GM19035 (cell line): ENCODE results near the gene NEURL1.
"Not testable (repeated sequence)": the region's sequence is repeated elsewhere in the genome, so short reads cannot be mapped to it uniquely, and the experiment has no call there.

Experiments
- ATAC-seq: cut with Tn5 transposase; IDR thresholded peaks from one replicate; pipeline ENCODE4 v1.9.1; 2021; ENCODE audit not compliant: unreplicated experiment

The NEURL1 gene

DNA sequence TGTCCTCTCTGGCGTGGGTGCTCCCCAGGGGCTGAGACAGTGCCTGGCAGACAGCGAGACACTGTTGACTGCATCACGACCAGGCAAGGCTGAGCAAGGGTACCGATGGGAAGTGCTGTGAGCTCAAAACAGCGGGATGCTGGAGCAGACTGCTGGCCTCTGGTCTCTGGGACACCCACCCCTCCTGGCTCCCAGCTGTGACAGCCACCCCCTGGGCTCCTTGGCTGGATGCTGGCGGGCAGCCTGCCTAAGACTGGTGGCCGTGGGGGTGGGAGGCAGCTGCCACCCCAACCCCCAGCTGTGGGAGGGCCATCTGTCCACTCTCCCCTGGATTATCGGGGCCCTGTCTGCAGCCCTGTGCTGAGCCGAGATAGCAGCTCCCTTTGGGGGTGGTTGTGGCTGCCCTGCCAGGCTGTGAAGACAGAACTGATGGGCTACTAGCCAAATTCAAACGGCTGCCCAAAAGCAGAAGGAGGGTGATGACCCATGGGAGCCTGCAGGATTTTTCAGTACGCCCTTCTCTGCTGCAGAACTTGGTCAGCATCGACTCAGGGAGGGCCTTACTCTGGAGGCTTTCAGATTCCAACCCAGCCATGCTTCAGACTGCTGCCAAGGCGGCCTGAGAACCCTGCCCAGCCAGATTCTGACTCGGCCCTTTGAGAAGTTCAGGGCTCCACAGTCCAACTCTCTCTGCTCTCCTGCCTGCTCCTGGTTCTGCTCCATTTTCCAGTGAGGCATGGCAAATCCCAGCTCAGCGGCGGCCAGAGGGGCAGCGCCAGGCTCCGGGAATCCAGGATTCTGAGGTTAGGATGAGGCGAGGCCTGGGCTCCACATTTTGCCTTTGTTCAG is 125.3 kb downstream of the NEURL1 start:
- ATAC-seq, result no peak

DNA sequence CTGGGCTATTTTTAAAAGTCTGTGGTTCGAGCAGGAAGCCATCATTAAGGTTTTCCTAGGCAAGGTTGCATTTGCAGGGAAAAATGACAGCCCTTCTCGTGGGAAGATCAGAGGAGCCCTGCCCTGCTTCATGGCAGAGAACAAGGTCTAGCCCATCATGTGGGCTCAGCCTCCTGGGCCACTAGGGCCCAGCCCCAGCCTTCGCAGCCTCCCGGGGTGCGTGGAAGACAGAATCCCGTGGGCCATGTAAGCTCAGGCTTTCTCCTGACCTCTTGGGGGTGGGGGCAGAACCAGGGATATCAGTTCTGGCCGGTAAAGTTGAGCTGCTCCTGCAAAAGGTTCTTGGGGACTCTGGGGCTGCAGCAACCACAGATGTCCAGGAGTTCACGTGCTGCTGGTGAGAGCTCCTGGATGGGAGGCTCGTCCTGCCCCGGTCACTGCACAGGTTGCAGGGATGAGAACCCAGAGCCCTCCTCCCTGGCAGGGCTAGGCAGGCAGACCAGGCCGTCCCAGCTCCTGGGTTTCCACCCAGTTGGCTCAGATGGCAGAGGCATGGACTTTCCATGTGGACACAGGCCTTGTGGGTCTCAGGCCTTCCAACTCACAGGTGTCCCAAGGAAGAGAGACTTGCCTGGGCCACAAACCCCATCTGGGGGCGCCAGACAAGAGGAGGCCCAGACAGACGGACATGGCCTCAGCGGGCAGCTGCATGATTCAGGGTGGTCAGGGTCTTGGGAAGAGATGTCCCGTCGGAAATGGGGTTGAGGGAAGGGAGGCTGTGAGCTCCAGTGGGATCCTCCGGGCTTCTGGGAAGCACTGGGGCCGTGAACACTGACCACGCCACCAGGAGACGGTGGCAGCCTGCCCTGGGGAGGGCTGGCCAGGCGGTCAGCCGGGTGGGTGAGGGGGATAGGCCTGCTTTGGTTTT is 126.2 kb downstream of the NEURL1 start:
- ATAC-seq, result no peak

DNA sequence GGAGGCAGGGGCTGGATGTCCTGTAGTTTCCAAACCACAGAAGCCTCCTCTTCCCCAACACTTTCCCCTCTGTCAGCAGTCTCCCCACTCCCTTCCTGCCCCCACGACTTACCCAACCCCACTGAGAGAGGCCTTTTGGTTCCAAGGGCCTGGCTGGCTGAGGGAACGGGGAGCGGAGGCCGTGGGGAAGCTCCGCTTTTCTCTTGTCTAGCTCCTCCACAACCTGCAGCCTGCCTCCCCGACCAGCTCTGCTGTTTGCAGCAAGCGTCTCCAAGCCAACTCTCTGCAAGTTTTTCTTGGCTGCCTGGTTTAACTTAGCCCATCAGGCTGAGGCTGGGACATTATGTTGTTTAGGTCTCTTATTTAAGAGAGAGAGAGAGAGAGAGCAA is 126.8 kb downstream of the NEURL1 start:
- no peak for ATAC-seq

DNA sequence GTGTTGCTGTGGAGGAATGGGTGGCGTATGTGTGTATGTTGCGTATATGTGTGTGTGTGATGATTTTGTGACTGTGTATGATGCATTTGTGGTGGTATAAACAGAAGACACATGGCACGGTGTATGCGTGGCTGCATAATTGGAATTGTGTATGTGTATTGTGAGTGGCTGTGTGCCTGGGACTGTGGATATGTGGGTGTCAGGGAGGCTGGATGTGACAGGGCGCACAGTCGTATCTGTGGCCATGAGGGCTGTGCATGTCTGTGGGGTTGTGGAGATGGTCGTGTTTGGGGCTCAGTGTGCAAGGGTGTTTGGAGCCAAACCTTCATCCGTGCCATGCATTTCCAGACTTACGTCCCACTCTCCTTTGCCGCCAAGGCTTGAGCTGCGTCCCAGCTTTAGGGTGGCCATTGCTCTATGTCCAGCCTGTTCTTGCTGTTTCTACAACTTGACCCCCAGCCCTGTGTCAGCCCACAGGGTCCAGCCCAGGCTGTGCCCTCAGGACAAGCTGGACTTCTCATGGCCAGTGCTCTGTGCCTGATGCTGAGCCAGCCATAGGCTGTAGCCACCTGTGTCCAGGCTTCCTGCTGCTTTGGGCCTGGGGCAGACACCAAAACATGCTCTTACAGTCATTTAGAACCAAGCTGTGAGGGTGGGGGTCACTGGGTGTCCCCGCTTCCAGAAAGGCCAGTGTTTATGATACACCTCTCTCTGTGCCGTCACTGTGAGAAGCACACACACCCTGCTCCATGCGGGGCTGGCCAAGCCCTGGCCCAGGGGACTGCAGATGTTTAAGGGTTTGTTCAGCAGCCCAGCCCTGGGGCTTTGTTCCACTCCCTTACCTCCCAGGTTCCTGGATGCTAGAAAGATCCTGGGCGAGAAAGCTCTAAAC is 127.6 kb downstream of the NEURL1 start:
- no peak for ATAC-seq

DNA sequence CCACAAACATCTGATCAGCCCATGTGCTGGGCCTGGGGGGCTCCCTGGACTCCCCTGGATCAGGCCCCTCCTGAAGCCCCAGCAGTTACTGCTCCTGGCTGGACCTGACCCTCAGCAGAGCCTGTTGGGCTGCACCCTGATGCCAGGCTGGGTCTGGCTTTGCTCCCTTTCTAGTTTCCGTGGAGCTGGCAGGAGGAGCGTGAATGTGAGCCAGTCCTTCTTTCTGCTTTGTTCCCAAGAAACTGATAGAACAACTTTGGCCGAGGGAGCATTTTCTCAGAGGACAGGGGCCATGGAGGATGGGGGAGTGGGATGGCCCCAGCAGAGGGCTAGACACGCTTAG is 128.2 kb downstream of the NEURL1 start:
- ATAC-seq, result no peak

DNA sequence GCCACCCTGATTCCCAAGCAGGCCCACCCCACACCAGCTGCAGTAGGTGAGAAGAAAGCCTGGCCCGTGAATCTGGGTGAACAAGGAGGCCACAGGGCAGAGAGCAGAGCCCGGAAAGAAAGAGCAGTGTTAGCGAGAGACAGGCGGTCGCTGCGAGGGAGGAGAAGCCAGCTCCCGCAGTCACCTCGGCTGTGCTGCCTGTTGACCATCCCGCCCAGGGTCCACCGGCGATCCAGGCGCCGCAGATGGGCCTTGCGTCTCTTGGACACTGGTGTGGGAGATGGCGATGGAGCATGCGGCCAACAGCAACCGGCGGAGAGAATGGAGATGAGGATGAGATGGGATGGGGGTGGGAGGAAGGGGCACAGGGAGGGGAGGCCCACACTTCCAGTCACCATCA is 128.8 kb downstream of the NEURL1 start:
- ATAC-seq, result no peak

DNA sequence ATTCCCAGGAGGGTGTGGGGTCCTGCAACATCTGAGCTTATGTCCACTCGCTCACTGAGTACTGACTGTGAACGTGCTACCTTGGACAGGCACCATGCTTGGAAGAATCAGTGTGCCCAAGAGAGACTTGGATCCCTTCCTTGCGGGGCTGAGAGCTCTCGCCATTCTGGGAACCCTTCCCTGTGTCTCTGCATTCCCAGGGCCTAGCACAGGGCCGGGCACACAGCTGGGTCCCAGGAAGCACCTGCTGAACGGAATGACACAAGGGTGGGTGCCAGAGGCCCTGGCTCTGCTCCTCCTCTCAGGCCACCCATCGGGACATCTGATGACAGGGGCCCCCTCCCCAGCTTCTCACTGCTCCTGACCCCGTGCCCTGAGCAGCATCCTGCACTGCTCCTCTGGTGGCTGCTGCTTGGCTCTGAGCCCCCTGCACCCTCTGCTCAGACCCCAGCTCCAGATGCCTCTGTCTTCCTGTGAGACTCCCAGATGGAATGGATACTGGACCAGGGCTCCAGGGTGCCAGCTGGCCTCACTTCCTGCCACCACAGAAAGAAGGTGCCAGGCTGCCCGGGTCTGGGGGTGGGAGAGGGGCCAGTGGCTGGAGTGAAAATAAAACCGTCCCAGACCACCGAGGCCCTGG is 129.6 kb downstream of the NEURL1 start:
- no peak for ATAC-seq

DNA sequence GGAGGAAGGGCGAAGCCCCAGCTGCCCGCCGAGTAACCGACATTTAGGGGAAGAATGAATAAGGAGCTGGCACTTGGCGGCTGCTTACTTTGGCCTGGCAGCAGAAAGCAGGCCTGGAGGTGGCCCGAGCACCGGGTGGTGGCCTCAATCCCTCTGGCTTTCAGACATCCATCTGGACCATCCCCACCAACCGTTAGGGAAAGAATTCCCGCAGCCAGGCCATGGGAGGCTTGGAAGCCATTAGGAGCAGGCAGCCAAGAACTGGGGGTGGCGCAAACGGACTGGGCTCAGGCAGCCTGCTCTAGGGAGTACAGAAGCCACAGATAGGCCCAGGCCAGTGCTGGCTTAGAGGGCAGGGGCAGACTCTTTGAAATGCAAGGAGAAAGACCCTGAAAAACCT is 132.7 kb downstream of the NEURL1 start:
- no peak for ATAC-seq

DNA sequence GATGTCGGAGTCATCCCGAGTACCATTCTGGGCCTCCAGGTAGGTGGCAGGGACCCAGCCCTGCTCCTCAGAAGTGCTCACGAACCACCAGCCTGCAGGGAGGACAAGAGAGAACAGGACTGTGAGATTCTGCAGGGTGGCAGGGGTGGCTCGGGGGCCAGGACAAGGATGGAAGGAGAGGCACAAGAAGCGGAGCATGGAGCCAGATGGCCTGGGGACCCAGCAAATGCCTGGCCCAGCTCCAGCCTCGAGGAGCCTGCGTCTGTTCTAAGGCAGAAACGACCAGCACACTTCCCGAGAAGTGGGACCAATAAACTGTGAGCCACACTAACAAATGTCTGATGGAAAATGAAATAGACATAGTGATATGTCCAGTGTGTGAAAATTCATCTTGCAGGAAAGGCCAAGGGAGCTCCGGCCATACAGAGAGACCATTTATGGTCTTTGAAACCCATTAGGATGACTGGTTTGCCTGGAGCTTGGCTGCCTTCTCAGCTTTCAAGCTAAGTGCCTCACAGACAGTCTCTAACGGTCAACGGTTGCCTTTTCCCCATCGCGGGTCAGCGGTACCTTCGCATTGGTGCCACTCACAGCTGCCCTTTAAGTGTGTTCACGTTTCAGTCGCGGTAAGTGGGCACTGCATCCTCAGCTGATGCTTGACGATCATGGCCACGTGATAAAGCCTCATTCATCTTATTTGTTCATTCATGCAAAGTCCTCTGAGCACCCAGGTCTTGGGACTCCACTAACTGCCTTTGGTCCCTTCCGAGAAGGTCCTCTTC is 133.8 kb downstream of the NEURL1 start:
- ATAC-seq, result no peak

DNA sequence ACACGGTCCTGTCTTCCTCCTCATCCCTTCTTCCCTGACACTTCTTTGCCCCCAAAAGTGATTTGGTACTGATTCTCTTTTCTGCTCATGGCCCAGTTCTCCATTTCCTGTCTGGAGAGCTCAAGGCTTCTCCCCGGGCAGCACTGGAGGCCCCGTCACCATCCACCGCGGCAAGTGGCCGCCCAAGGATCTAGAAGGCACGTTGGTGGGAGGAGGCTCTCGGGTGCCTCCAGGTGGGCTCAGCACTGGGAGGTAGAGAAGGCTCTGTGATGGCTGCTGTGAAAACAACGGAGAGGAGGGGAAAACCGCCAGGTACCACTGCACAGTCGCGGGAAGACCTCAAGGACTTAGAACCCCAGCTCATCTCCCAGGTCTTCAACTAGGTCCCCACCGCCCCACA is 134.4 kb downstream of the NEURL1 start:
- no peak for ATAC-seq

DNA sequence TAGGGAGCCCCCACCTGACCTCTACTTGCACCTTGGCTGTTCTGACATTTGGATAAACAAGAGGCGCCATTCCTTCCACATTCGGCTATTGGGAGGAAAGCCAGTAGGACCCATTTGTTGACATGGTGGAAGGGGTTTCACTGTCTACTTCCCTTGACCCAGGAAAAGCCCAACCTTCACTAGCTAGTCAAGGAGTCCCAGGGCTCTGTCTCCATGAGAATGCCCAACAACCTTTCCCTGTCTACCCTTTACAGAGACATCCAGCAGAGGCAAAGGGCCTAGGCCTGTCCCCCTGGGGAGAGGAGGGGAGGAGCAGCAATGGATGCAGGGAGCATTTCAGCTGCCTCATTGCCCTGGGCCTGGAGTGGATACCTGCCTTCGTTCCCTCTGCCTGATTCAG is 136.1 kb downstream of the NEURL1 start:
- no peak for ATAC-seq

DNA sequence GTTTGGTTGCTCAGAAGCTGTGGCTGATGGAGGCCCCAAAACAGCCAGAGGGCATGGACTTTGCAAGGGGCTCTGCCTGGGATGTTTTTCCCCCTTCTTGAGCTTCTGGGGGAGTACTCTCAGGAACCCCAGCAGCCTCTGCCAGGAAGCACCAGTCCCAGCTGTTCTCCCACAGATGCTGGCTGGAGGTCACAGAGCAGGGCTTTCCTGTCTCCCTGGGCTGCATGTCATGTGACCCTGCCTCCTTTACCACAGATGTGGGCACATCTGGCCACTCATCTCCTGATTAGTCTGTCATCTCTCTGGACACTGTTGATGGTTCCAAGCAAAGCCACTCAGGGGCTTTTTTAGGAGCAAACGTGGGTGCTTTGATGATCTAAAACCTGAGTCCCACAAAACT is 136.7 kb downstream of the NEURL1 start:
- no peak for ATAC-seq

DNA sequence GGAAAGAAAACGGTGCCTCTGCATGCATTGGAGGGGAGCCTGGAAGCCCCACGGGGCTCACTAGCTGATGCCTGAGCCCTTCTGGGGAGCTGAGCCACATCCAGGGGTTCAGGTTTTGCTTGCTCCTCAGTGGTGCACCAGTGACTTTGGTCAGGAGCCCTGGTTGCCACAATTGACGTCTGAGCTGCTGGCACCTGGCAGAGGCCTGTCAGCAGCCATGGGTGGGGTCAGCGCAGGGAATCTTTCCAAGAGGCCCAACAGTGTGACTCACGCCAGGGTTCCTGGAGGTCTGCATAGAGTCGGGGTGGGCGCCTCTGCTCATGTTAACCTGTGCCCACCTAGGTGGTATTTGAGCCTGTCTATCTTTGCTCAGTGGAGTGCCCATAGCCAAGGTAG is 138.7 kb downstream of the NEURL1 start:
- ATAC-seq, result no peak

DNA sequence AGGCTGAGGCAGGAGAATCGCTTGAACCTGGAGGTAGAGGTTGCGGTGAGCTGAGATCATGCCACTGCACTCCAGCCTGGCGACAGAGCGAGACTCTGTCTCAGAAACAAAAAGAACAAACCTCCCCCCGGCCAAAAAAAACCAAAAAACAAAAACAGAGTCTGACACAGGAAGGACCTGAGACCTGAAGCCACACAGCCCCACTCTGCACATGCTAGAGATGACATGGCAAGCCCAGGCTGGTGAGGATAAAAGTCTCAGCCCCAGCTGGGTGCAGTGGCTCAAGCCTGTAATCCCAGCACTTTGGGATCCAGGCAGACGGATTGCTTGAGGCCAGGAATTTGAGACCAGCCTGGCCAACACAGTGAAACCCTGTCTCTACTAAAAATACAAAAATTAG is 139.4 kb downstream of the NEURL1 start:
- not testable (repeated sequence) for ATAC-seq

DNA sequence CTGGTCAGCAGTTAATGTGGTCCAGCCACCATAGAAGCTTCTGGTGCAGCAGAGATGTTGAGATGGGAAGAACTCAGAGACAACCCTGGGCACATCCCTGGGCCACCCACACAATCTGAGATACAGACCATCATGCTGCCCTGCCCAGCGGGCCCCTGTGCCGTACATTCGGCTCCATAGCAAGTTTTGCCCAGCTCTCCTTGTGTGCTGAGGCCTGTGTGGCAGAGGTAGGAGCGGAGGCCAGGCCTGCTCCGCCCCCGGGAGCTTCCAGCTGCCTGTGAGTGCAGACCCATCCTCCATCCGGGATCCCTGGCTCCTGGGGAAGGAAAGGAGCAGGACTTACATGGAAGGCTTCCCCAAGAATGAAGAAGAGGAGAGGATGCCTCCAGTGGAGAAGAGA is 140.3 kb downstream of the NEURL1 start:
- ATAC-seq, result no peak

DNA sequence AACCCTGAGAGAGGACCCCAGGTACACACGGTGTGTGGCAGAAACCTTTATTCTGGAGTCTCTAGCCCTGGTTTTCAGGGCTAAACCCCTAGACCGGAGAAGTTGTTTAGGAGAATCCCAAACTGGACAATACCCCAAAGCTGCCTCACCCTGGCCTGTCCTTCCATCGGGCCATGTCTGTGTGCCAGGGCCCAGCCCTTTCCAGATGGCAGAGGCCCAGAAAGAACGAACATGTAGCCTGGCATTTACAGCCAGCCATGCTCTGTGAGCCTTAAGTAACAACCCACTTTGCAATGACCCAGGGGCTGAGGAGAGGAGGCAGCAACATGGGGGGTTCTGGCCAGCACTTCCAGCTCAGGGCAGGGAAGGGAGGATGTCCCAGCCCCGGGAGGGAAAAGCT is 142.1 kb downstream of the NEURL1 start:
- no peak for ATAC-seq

DNA sequence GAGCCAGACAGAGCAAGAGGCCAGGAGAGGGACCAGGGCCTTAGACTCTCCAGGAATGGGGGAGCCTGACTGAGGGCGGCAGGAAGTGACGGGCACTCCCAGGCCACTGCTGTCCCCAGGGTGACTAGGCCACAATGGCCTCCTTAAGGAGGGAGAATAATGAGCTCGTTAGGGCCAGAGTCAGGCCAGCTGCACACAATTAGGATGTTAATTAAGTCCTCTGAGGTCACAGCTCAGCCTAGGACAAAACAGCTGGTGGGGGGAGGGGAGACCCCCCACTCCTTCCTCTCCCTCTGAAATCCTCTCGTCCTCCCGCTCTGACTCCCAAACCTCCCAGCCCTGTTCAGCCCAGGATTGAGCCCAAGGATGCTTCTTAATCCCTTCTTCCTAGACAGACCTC is 143.0 kb downstream of the NEURL1 start:
- ATAC-seq, result no peak

DNA sequence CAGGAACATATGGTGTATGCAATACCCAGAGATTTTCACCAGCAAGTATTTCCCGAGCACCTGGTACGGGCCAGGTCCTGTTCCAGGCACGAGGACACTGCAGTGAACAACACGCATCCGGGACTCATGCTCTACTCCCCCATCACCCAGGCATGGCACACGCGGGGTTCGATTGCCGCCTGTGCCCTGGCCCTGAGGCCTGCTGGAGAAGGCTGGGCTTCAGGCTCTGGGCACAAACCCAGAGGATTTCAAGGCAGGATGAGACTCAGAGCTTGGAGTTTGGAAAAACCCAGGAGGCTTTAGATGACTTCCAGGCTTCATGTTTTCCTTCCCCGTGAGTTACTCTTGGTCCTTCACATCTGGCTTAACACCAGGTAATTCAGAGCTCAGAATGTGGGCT is 143.5 kb downstream of the NEURL1 start:
- no peak for ATAC-seq

DNA sequence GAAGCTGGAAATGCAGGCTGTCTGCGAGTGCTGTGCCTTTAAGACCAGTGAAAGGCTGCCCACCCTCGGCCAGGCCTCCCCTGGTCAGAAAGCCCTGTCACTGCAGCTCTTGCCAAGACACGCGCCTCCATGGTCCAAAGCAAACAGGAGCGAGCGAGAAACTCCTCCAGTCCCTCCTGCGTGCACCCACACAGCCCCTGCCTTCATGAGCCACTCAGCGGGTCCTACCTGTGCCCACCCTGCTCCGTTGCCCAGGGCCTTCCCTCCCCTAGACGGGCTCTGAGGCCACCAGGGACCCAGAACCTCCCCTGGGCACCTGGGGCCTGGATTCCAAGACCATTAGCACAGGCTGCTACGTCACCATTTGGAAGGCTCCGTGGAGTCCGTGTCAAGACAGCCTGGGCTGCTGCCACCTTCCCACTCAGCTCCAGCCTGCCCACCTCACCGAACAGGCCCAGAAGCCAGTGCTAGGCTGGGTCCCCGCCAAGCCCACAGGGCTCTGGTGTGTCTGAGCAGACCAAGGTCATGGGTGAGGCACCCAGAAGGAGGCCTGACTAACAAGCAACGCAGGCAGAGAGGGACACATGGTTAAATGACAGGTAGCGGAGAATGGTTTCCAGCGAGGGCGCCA is 144.5 kb downstream of the NEURL1 start:
- no peak for ATAC-seq

DNA sequence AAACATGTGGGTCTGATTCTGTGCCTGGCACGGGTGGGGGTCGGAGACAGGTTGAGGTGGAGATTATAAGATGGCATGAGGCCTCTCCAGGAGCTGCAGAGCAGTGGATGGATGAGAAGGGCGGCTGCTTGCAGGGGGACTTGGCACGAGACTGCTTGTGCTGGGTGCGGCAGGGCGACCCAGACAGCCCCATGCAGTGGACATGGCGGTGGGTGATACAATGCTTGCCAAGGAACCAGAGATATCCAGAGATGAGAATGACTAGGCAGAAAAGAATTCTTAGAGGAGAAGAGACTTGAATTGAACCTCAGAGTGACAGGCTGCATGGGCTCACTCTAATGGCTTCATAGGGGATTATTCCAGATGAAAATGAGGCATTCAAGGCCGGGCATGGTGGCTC is 145.4 kb downstream of the NEURL1 start:
- ATAC-seq, result no peak
